ENCODE measurements around the gene SPIRE2. TPM values are rescaled to one million over a fixed set of nuclear protein-coding genes. Genes with fewer than 3 reads are reported as not detected.
A peak's percentile ranks its signal among the peaks of the same experiment; 100 is the strongest.
"Not testable (repeated sequence)": the region's sequence is repeated elsewhere in the genome, so short reads cannot be mapped to it uniquely, and the experiment has no call there.

SPIRE2 gene
- total and polyA plus RNA-seq, 12 donors, result 2.8 to 14.4 (median 5.0) TPM

GRCh38 chr16:89793092-89793491 lies 35.2 kb upstream of the SPIRE2 start:
- intact Hi-C loops (cut with DNase I), result loop anchor here in 1 of 2 donors (5.0 kb wide), 1 partner anchor 86 kb away; no protein-coding TSS in a partner anchor
- H3K9me3 ChIP-seq (replicated peaks in 1 of 3); H3K4me1 ChIP-seq (replicated peaks in 1 of 2); H3K36me3 ChIP-seq (replicated peaks in 1 of 2); H3K27ac ChIP-seq; H3K4me3 ChIP-seq; H3K27me3 ChIP-seq: not testable (repeated sequence)
- 9 to 20% (median 14%) methylated on average over 7 to 12 of the region's 12 CpGs for WGBS, 4 donors
- peak; percentile 52 to 86 (median 64) for TF ChIP-seq CTCF (IDR thresholded peaks at IDR 0.05)
- peak; percentile 56 to 90 (median 70) for DNase-seq

GRCh38 chr16:89793955-89794354 lies 34.3 kb upstream of the SPIRE2 start:
- no peaks in the 10 kb centered on the region for H3K9me3 ChIP-seq (replicated peaks in 1 of 3)
- DNase-seq, result no peak
- no peaks in the 10 kb centered on the region for H3K36me3 ChIP-seq (replicated peaks in 1 of 2)
- no peaks in the 10 kb centered on the region for H3K4me1 ChIP-seq (replicated peaks in 1 of 2)
- H3K27ac ChIP-seq, result no peak overlapping the region
- H3K27me3 ChIP-seq, result no peaks in the 10 kb centered on the region
- 94 to 96% (median 95%) methylated on average over 7 of the region's 7 CpGs for WGBS, 4 donors
- no peak for TF ChIP-seq POLR2A (IDR thresholded peaks at IDR 0.05)
- TF ChIP-seq CTCF (IDR thresholded peaks at IDR 0.05), result no peak
- intact Hi-C loops (cut with DNase I), result loop anchor here in 1 of 2 donors (5.0 kb wide), 1 partner anchor 87 kb away; no protein-coding TSS in a partner anchor
- no peak overlapping the region for H3K4me3 ChIP-seq

- H3K4me1 ChIP-seq (replicated peaks in 1 of 2), result no peaks in the 10 kb centered on the region
- no peak overlapping the region for H3K27ac ChIP-seq
- 85 to 97% (median 94%) methylated on average over 5 of the region's 5 CpGs for WGBS, 4 donors
- no peak for DNase-seq
- TF ChIP-seq CTCF (IDR thresholded peaks at IDR 0.05) (no peak), POLR2A (IDR thresholded peaks at IDR 0.05) (no peak)
- no peaks in the 10 kb centered on the region for H3K27me3 ChIP-seq
- H3K4me3 ChIP-seq, result no peak overlapping the region
- H3K36me3 ChIP-seq (replicated peaks in 1 of 2), result no peaks in the 10 kb centered on the region
- H3K9me3 ChIP-seq (replicated peaks in 1 of 3), result no peaks in the 10 kb centered on the region
- intact Hi-C loops (cut with DNase I), result loop anchor here in 1 of 2 donors (5.0 kb wide), 1 partner anchor 88 kb away; no protein-coding TSS in a partner anchor
These were observed 32.6 kb upstream of the SPIRE2 start for GRCh38 chr16:89795676-89796075.

GRCh38 chr16:89796104-89796503 lies 32.2 kb upstream of the SPIRE2 start:
- Histone ChIP-seq H3K27ac (no peak overlapping the region), H3K4me1 (replicated peaks in 1 of 2) (no peaks in the 10 kb centered on the region), H3K9me3 (replicated peaks in 1 of 3) (no peaks in the 10 kb centered on the region), H3K36me3 (replicated peaks in 1 of 2) (no peaks in the 10 kb centered on the region), H3K27me3 (no peaks in the 10 kb centered on the region), H3K4me3 (no peak overlapping the region)
- no peak for TF ChIP-seq POLR2A (IDR thresholded peaks at IDR 0.05)
- no peak for DNase-seq
- intact Hi-C loops (cut with DNase I), result loop anchor here in 1 of 2 donors (5.0 kb wide), 1 partner anchor 89 kb away; no protein-coding TSS in a partner anchor
- WGBS, 4 donors, result 92 to 94% (median 92%) methylated on average over 18 of the region's 18 CpGs

GRCh38 chr16:89798126-89798525 lies 30.1 kb upstream of the SPIRE2 start:
- H3K9me3 ChIP-seq (replicated peaks in 1 of 3), result no peaks in the 10 kb centered on the region
- intact Hi-C loops (cut with DNase I), result loop anchor here in 1 of 2 donors (5.0 kb wide), 1 partner anchor 91 kb away; no protein-coding TSS in a partner anchor

More at GRCh38 chr16:89798126-89798525, 30.1 kb upstream of the SPIRE2 start:
- Histone ChIP-seq H3K4me1 (replicated peaks in 1 of 2) (no peaks in the 10 kb centered on the region), H3K4me3 (no peak overlapping the region), H3K27me3 (no peaks in the 10 kb centered on the region), H3K36me3 (replicated peaks in 1 of 2) (no peaks in the 10 kb centered on the region), H3K27ac (peak overlapping the region in 1 of 5 donors; percentile 44)
- DNase-seq, result no peak
- no peak for TF ChIP-seq POLR2A (IDR thresholded peaks at IDR 0.05)
- TF ChIP-seq CTCF (IDR thresholded peaks at IDR 0.05), result no peak
- 91 to 98% (median 94%) methylated on average over 5 of the region's 5 CpGs for WGBS, 4 donors
